ENCODE results near the gene NUP42.
A peak's percentile ranks its signal among the peaks of the same experiment; 100 is the strongest.

NUP42 gene

GRCh38 chr7:23228412-23228811 is 46.6 kb downstream of the NUP42 start:
- WGBS (ENCODE audit: extremely low coverage, insufficient coverage, low lambda C conversion rate): no CpG with 5 or more reads among the region's 2 CpGs
- no peaks in the 10 kb centered on the region for H3K36me3 ChIP-seq (ENCODE audit: control insufficient read depth, insufficient read depth, low read length)

DNA sequence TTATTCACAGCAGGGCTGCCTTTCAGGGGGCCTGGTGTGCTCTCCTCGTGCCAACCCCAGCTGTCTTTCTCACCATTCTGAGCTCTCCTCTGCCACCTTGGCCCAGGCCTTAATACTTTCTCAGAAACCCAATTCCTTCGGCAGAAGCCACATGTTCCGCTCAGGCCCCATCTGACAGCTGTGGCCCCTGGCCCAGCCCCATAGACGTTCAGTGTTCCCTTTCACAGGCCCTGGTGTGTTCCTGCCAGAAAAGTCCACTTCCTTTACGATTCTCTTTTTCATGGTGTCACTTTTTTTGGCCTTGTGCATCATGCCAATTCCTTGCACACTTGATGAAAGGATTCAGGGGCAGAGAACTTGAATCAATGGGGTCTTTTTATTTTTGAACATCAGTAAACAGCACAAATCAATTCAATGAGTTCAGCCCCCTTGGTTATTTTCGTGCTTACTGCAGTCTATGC is 48.8 kb downstream of the NUP42 start:
- Histone ChIP-seq H2BK5ac (ENCODE audit: low read length) (no peak overlapping the region), H2BK15ac (replicated peaks; ENCODE audit: low read depth) (no peak overlapping the region), H3K23ac (ENCODE audit: low read length) (no peak overlapping the region), H3K27ac (ENCODE audit: low read depth, low read length) (no peak overlapping the region), H3K36me3 (ENCODE audit: control insufficient read depth, insufficient read depth, low read length) (no peaks in the 10 kb centered on the region), H2AK5ac (ENCODE audit: low read length) (no peak overlapping the region), H3K4me2 (ENCODE audit: low read length) (no peak overlapping the region), H4K5ac (ENCODE audit: low read length) (no peak overlapping the region), H3K27me3 (ENCODE audit: insufficient read depth, low read length, poor library complexity) (no peaks in the 10 kb centered on the region), H3K4me3 (ENCODE audit: low read length) (no peak overlapping the region), H3K79me1 (ENCODE audit: low read length) (no peaks in the 10 kb centered on the region), H2BK120ac (ENCODE audit: low read depth, low read length) (no peak overlapping the region), H4K8ac (ENCODE audit: low read depth, low read length) (no peak overlapping the region), H3K56ac (ENCODE audit: low read length) (no peak overlapping the region), H3K4me1 (ENCODE audit: control insufficient read depth, low read depth, low read length) (no peaks in the 10 kb centered on the region), H3K18ac (ENCODE audit: low read length) (no peak overlapping the region), H3K4ac (ENCODE audit: low read depth, low read length) (no peak overlapping the region), H3K9ac (ENCODE audit: low read length) (no peak overlapping the region), H3K79me2 (ENCODE audit: control insufficient read depth, insufficient read depth, low read length) (no peaks in the 10 kb centered on the region)
- DNase-seq: no peak
- no CpG with 5 or more reads among the region's 6 CpGs for WGBS (ENCODE audit: extremely low coverage, insufficient coverage, low lambda C conversion rate)

More at GRCh38 chr7:23228412-23228811, 46.6 kb downstream of the NUP42 start:
- DNase-seq: no peak
- Histone ChIP-seq H3K56ac (ENCODE audit: low read length) (no peak overlapping the region), H2BK5ac (ENCODE audit: low read length) (no peak overlapping the region), H3K4me1 (ENCODE audit: control insufficient read depth, low read depth, low read length) (no peaks in the 10 kb centered on the region), H4K5ac (ENCODE audit: low read length) (no peak overlapping the region), H3K79me1 (ENCODE audit: low read length) (no peaks in the 10 kb centered on the region), H2AK5ac (ENCODE audit: low read length) (no peak overlapping the region), H2BK15ac (replicated peaks; ENCODE audit: low read depth) (no peak overlapping the region), H3K18ac (ENCODE audit: low read length) (no peak overlapping the region), H3K9ac (ENCODE audit: low read length) (no peak overlapping the region), H4K8ac (ENCODE audit: low read depth, low read length) (no peak overlapping the region), H2BK120ac (ENCODE audit: low read depth, low read length) (no peak overlapping the region), H3K27me3 (ENCODE audit: insufficient read depth, low read length, poor library complexity) (no peaks in the 10 kb centered on the region), H3K4me3 (ENCODE audit: low read length) (no peak overlapping the region), H3K27ac (ENCODE audit: low read depth, low read length) (no peak overlapping the region), H3K23ac (ENCODE audit: low read length) (no peak overlapping the region), H3K4me2 (ENCODE audit: low read length) (no peak overlapping the region), H3K4ac (ENCODE audit: low read depth, low read length) (no peak overlapping the region), H3K79me2 (ENCODE audit: control insufficient read depth, insufficient read depth, low read length) (no peaks in the 10 kb centered on the region)

GRCh38 chr7:23232966-23233365 is 51.1 kb downstream of the NUP42 start:
- no peak overlapping the region for H2BK120ac ChIP-seq (ENCODE audit: low read depth, low read length)
- H4K5ac ChIP-seq (ENCODE audit: low read length): no peak overlapping the region
- H4K8ac ChIP-seq (ENCODE audit: low read depth, low read length): no peak overlapping the region
- H3K9ac ChIP-seq (ENCODE audit: low read length): no peak overlapping the region
- H3K23ac ChIP-seq (ENCODE audit: low read length): no peak overlapping the region
- no peak overlapping the region for H2BK5ac ChIP-seq (ENCODE audit: low read length)
- no peak overlapping the region for H3K4me2 ChIP-seq (ENCODE audit: low read length)
- H3K4me1 ChIP-seq (ENCODE audit: control insufficient read depth, low read depth, low read length): no peaks in the 10 kb centered on the region
- H3K27ac ChIP-seq (ENCODE audit: low read depth, low read length): no peak overlapping the region
- no peak overlapping the region for H3K4ac ChIP-seq (ENCODE audit: low read depth, low read length)
- H3K36me3 ChIP-seq (ENCODE audit: control insufficient read depth, insufficient read depth, low read length): no peaks in the 10 kb centered on the region
- no peak overlapping the region for H3K56ac ChIP-seq (ENCODE audit: low read length)
- no peaks in the 10 kb centered on the region for H3K79me1 ChIP-seq (ENCODE audit: low read length)
- H3K18ac ChIP-seq (ENCODE audit: low read length): no peak overlapping the region
- no CpG with 5 or more reads among the region's 3 CpGs for WGBS (ENCODE audit: extremely low coverage, insufficient coverage, low lambda C conversion rate)
- H3K27me3 ChIP-seq (ENCODE audit: insufficient read depth, low read length, poor library complexity): no peaks in the 10 kb centered on the region
- no peaks in the 10 kb centered on the region for H3K79me2 ChIP-seq (ENCODE audit: control insufficient read depth, insufficient read depth, low read length)
- peak; percentile 62 for DNase-seq
- no peak overlapping the region for H3K4me3 ChIP-seq (ENCODE audit: low read length)
- H2BK15ac ChIP-seq (replicated peaks; ENCODE audit: low read depth): no peak overlapping the region
- no peak overlapping the region for H2AK5ac ChIP-seq (ENCODE audit: low read length)

GRCh38 chr7:23234569-23235296 is 52.9 kb downstream of the NUP42 start:
- H3K4me3 ChIP-seq (ENCODE audit: low read length): no peak overlapping the region
- no peaks in the 10 kb centered on the region for H3K79me1 ChIP-seq (ENCODE audit: low read length)
- no peak overlapping the region for H2BK120ac ChIP-seq (ENCODE audit: low read depth, low read length)
- H2BK5ac ChIP-seq (ENCODE audit: low read length): no peak overlapping the region
- H3K4me1 ChIP-seq (ENCODE audit: control insufficient read depth, low read depth, low read length): no peaks in the 10 kb centered on the region
- no peak for DNase-seq
- H3K4ac ChIP-seq (ENCODE audit: low read depth, low read length): no peak overlapping the region
- no peak overlapping the region for H3K9ac ChIP-seq (ENCODE audit: low read length)
- H3K56ac ChIP-seq (ENCODE audit: low read length): no peak overlapping the region
- H3K23ac ChIP-seq (ENCODE audit: low read length): no peak overlapping the region
- H3K18ac ChIP-seq (ENCODE audit: low read length): no peak overlapping the region
- H4K5ac ChIP-seq (ENCODE audit: low read length): no peak overlapping the region
- H4K8ac ChIP-seq (ENCODE audit: low read depth, low read length): no peak overlapping the region
- WGBS (ENCODE audit: extremely low coverage, insufficient coverage, low lambda C conversion rate): no CpG with 5 or more reads among the region's 9 CpGs
- H3K36me3 ChIP-seq (ENCODE audit: control insufficient read depth, insufficient read depth, low read length): no peaks in the 10 kb centered on the region
- H3K27ac ChIP-seq (ENCODE audit: low read depth, low read length): no peak overlapping the region
- no peak overlapping the region for H2BK15ac ChIP-seq (replicated peaks; ENCODE audit: low read depth)
- H3K4me2 ChIP-seq (ENCODE audit: low read length): no peak overlapping the region
- no peaks in the 10 kb centered on the region for H3K27me3 ChIP-seq (ENCODE audit: insufficient read depth, low read length, poor library complexity)
- H3K79me2 ChIP-seq (ENCODE audit: control insufficient read depth, insufficient read depth, low read length): no peaks in the 10 kb centered on the region
- no peak overlapping the region for H2AK5ac ChIP-seq (ENCODE audit: low read length)

DNA sequence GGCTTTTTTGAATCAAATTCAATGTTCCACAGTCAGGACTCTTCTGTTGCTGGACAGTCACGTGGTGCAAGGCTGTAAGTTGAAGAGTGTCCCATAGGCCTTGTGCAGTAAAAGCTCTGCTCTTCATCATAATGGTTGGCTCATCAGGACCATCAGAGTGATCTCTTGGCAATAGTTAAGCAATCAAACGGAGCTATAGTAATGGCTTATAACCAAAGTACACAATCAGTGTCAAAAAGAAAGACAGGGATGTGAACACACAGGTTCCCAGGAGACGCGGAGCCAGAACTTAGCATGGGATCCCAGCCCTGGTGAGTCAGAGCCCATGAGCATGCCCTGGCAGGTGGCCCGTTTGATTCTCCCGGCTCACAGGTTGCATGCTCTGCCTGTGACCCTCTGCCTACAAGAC is 54.0 kb downstream of the NUP42 start:
- no peak overlapping the region for H2BK15ac ChIP-seq (replicated peaks; ENCODE audit: low read depth)

GRCh38 chr7:23237000-23237399 is 55.2 kb downstream of the NUP42 start:
- Histone ChIP-seq H3K23ac (ENCODE audit: low read length) (no peak overlapping the region), H2BK5ac (ENCODE audit: low read length) (no peak overlapping the region), H4K8ac (ENCODE audit: low read depth, low read length) (no peak overlapping the region), H3K4me3 (ENCODE audit: low read length) (no peak overlapping the region), H3K27ac (ENCODE audit: low read depth, low read length) (no peak overlapping the region), H3K4ac (ENCODE audit: low read depth, low read length) (no peak overlapping the region), H3K79me1 (ENCODE audit: low read length) (no peaks in the 10 kb centered on the region), H3K79me2 (ENCODE audit: control insufficient read depth, insufficient read depth, low read length) (no peaks in the 10 kb centered on the region), H3K4me1 (ENCODE audit: control insufficient read depth, low read depth, low read length) (no peaks in the 10 kb centered on the region), H2BK15ac (replicated peaks; ENCODE audit: low read depth) (no peak overlapping the region), H2BK120ac (ENCODE audit: low read depth, low read length) (no peak overlapping the region), H3K4me2 (ENCODE audit: low read length) (no peak overlapping the region), H4K5ac (ENCODE audit: low read length) (no peak overlapping the region), H2AK5ac (ENCODE audit: low read length) (no peak overlapping the region), H3K27me3 (ENCODE audit: insufficient read depth, low read length, poor library complexity) (no peaks in the 10 kb centered on the region), H3K36me3 (ENCODE audit: control insufficient read depth, insufficient read depth, low read length) (no peaks in the 10 kb centered on the region), H3K56ac (ENCODE audit: low read length) (no peak overlapping the region), H3K9ac (ENCODE audit: low read length) (no peak overlapping the region), H3K18ac (ENCODE audit: low read length) (no peak overlapping the region)
- WGBS (ENCODE audit: extremely low coverage, insufficient coverage, low lambda C conversion rate): no CpG with 5 or more reads among the region's 3 CpGs
- DNase-seq: no peak

More for the DNA sequence above, 54.0 kb downstream of the NUP42 start:
- Histone ChIP-seq H3K4me3 (ENCODE audit: low read length) (no peak overlapping the region), H3K4me1 (ENCODE audit: control insufficient read depth, low read depth, low read length) (no peaks in the 10 kb centered on the region), H2BK5ac (ENCODE audit: low read length) (no peak overlapping the region), H2BK120ac (ENCODE audit: low read depth, low read length) (no peak overlapping the region), H3K79me1 (ENCODE audit: low read length) (no peaks in the 10 kb centered on the region), H3K27me3 (ENCODE audit: insufficient read depth, low read length, poor library complexity) (no peaks in the 10 kb centered on the region), H4K5ac (ENCODE audit: low read length) (no peak overlapping the region), H3K23ac (ENCODE audit: low read length) (no peak overlapping the region), H3K4me2 (ENCODE audit: low read length) (no peak overlapping the region), H3K36me3 (ENCODE audit: control insufficient read depth, insufficient read depth, low read length) (no peaks in the 10 kb centered on the region), H3K79me2 (ENCODE audit: control insufficient read depth, insufficient read depth, low read length) (no peaks in the 10 kb centered on the region), H3K9ac (ENCODE audit: low read length) (no peak overlapping the region), H3K56ac (ENCODE audit: low read length) (no peak overlapping the region), H3K27ac (ENCODE audit: low read depth, low read length) (no peak overlapping the region), H3K18ac (ENCODE audit: low read length) (no peak overlapping the region), H3K4ac (ENCODE audit: low read depth, low read length) (no peak overlapping the region), H2AK5ac (ENCODE audit: low read length) (no peak overlapping the region), H4K8ac (ENCODE audit: low read depth, low read length) (no peak overlapping the region)
- WGBS (ENCODE audit: extremely low coverage, insufficient coverage, low lambda C conversion rate): no CpG with 5 or more reads among the region's 6 CpGs
- DNase-seq: no peak

All from mesendoderm (in vitro differentiated cells).